ENCODE results near the gene MTX1.

GRCh38 chr1:155197901-155198546, 10.5 kb upstream of the MTX1 start:
- no peak for TF ChIP-seq CTCF (optimal IDR thresholded peaks at IDR 0.05 in 1 of 3, IDR thresholded peaks at IDR 0.05 in 1 of 3, conservative IDR thresholded peaks at IDR 0.05 in 1 of 3; ENCODE audit: extremely low read depth in 1 of 3, insufficient read depth in 2 of 3, low read length in 3 of 3)
- TF ChIP-seq EZH2 (IDR thresholded peaks at IDR 0.05; ENCODE audit: low read length) = no peak

All from keratinocyte (primary cell).